ENCODE results near the gene AGA. TPM values are rescaled to one million over a fixed set of nuclear protein-coding genes. Genes with fewer than 3 reads are reported as not detected.

AGA gene
- total and polyA plus RNA-seq, 2 of the 8 experiments (the other 6 are each of a cell fraction or from before 2014, with no cell fraction given), result 8.5 to 11.6 TPM

- POLR2A ChIA-PET (ENCODE audit: partially characterized antibody), result interaction anchor here (0.6 to 1.0 kb wide), 3 partner anchors 101 to 1760 kb away, joined by 3 to 5 read pairs (median 3); no protein-coding TSS in a partner anchor
- FAIRE-seq, result no peak
- Histone ChIP-seq H3K4me3 (ENCODE audit: extremely low read depth in 1 of 4, insufficient read depth in 2 of 4, low read depth in 3 of 4, low read length in 4 of 4) (no peak overlapping the region), H2BK120ac (replicated peaks; ENCODE audit: low read depth, low read length) (no peak overlapping the region), H3K18ac (ENCODE audit: extremely low read depth, low read length) (no peak overlapping the region), H2AFZ (ENCODE audit: low read length) (no peak overlapping the region), H2BK15ac (ENCODE audit: low read length) (no peak overlapping the region), H3K4me2 (ENCODE audit: insufficient read depth in 1 of 2, low read depth in 2 of 2, low read length in 2 of 2) (no peak overlapping the region), H2BK12ac (ENCODE audit: low read depth, low read length) (no peak overlapping the region), H3K79me2 (ENCODE audit: control insufficient read depth in 1 of 2, insufficient read depth in 2 of 2, low read length in 2 of 2) (no peaks in the 10 kb centered on the region), H3K4me1 (replicated peaks in 1 of 4; ENCODE audit: control insufficient read depth in 3 of 4, insufficient read depth in 4 of 4, low read length in 3 of 4) (peaks cover 1 to 7% (median 2%) of the 10 kb centered on the region in 4 experiments; a peak in 5 of 7 replicates), H3K36me3 (ENCODE audit: control insufficient read depth in 2 of 4, insufficient read depth in 4 of 4, low read length in 3 of 4) (peaks cover 0 to 5% (median 2%) of the 10 kb centered on the region in 4 experiments; a peak in 2 of 8 replicates), H3K27me3 (replicated peaks in 1 of 4; ENCODE audit: control insufficient read depth in 3 of 4, extremely low read depth in 1 of 4, insufficient read depth in 3 of 4, low read length in 3 of 4) (no peaks in the 10 kb centered on the region), H3K23me2 (ENCODE audit: low read depth, low read length) (no peaks in the 10 kb centered on the region; the same call in 1 of the 2 replicates), H3K9me3 (ENCODE audit: insufficient read depth in 2 of 2, low read depth in 1 of 2, low read length in 1 of 2) (no peaks in the 10 kb centered on the region), H3K14ac (ENCODE audit: insufficient read length) (no peak overlapping the region), H3K23ac (ENCODE audit: insufficient read length) (no peak overlapping the region), H3K56ac (replicated peaks; ENCODE audit: insufficient read length, low read depth, low read length) (no peak overlapping the region), H4K5ac (ENCODE audit: insufficient read length, low read depth, low read length) (no peak overlapping the region), H3K4ac (replicated peaks; ENCODE audit: insufficient read length, low read depth, low read length) (no peak overlapping the region), H2BK20ac (ENCODE audit: low read length) (no peak overlapping the region), H4K91ac (replicated peaks; ENCODE audit: insufficient read length, low read length) (no peak overlapping the region), H2AK5ac (ENCODE audit: low read depth, low read length) (no peak overlapping the region), H4K20me1 (replicated peaks in 1 of 2; ENCODE audit: control insufficient read depth in 1 of 2, insufficient read depth in 2 of 2, low read length in 2 of 2) (no peaks in the 10 kb centered on the region), H4K8ac (ENCODE audit: extremely low read depth, insufficient read depth, low read length) (no peak overlapping the region; the same call in 1 of the 2 replicates), H3K27ac (ENCODE audit: low read depth, low read length) (no peak overlapping the region), H2BK5ac (ENCODE audit: low read depth, low read length) (no peak overlapping the region), H3K79me1 (ENCODE audit: low read depth, low read length) (no peaks in the 10 kb centered on the region; the same call in 1 of the 2 replicates), H3K9ac (replicated peaks in 1 of 4; ENCODE audit: extremely low read depth in 1 of 4, low read depth in 3 of 4, low read length in 3 of 4) (no peak overlapping the region)
- WGBS, 2 experiments (ENCODE audit: extremely low coverage in 1 of 2, insufficient coverage in 1 of 2, insufficient read length in 1 of 2, insufficient replicate concordance in 2 of 2, low coverage in 1 of 2, low lambda C conversion rate in 2 of 2, missing lambda C conversion rate in 1 of 2), result 93% methylated on average over 7 of the region's 7 CpGs; no CpG with 5 or more reads in 1 of the 2 experiments
- TF ChIP-seq POU5F1 (IDR thresholded peaks at IDR 0.05; ENCODE audit: low read depth, low read length) (no peak), NANOG (IDR thresholded peaks at IDR 0.05; ENCODE audit: insufficient read depth, low read depth, low read length, poor library complexity, severe bottlenecking) (no peak), POLR2AphosphoS5 (IDR thresholded peaks at IDR 0.05; ENCODE audit: low read depth, low read length) (no peak), NRF1 (IDR thresholded peaks at IDR 0.05; ENCODE audit: low read depth, low read length) (no peak), ZNF274 (IDR thresholded peaks at IDR 0.05; ENCODE audit: borderline replicate concordance, extremely low read depth, low read length) (no peak), BRCA1 (IDR thresholded peaks at IDR 0.05; ENCODE audit: low read depth, low read length) (no peak), KDM5A (IDR thresholded peaks at IDR 0.05; ENCODE audit: low read length) (no peak), SIRT6 (IDR thresholded peaks at IDR 0.05; ENCODE audit: low read length) (no peak), SIX5 (IDR thresholded peaks at IDR 0.05; ENCODE audit: low read depth, low read length) (no peak)
- CTCF ChIA-PET (ENCODE audit: partially characterized antibody), result interaction anchor here (0.7 kb wide), 1 partner anchor 703 kb away, joined by 3 read pairs; no protein-coding TSS in a partner anchor
- DNase-seq (ENCODE audit: low read depth in 1 of 2, low spot score in 2 of 2), result no peak
These were observed 5.8 kb downstream of the AGA start for GRCh38 chr4:177436456-177436855.
